ENCODE data around the gene CDH4. TPM values are rescaled to one million over a fixed set of nuclear protein-coding genes. Genes with fewer than 3 reads are reported as not detected.
"Not testable (repeated sequence)": the region's sequence is repeated elsewhere in the genome, so short reads cannot be mapped to it uniquely, and the experiment has no call there.

Gene CDH4
- total RNA-seq, 2 experiments from 2014 or later = not detected

- Histone ChIP-seq H3K36me3 (ENCODE audit: insufficient read depth, low read length) (no peaks in the 10 kb centered on the region), H2AFZ (ENCODE audit: low read length) (0 out of 2 replicates have a peak overlapping the region, but pooled peaks have one; percentile 29), H3K79me2 (ENCODE audit: insufficient read depth, low read depth, low read length) (no peaks in the 10 kb centered on the region), H3K9me2 (ENCODE audit: insufficient read depth, low read length) (no peaks in the 10 kb centered on the region), H3K9me3 (ENCODE audit: low read length) (no peaks in the 10 kb centered on the region), H3K4me1 (ENCODE audit: insufficient read depth, low read length, poor library complexity, severe bottlenecking) (peaks cover 11% of the 10 kb centered on the region), H3K27ac (ENCODE audit: low read depth, low read length, poor library complexity, severe bottlenecking) (no peak overlapping the region), H3K4me2 (ENCODE audit: low read length) (peak overlapping the region; percentile 35; the same call in 1 of the 2 replicates), H4K20me1 (ENCODE audit: insufficient read depth, low read length) (no peaks in the 10 kb centered on the region), H3K4me3 (ENCODE audit: low read depth, low read length, poor library complexity, severe bottlenecking) (no peak overlapping the region)
- no peak for DNase-seq (ENCODE audit: low spot score)
- POLR2A ChIA-PET = no interaction called here
- CTCF ChIA-PET (ENCODE audit: unreplicated experiment) = no interaction called here
- BruUV-seq (replicated peaks) = no TSS peak
- no peak for TF ChIP-seq CTCF (conservative IDR thresholded peaks at IDR 0.05; ENCODE audit: low read length)
- TF ChIP-seq EZH2phosphoT487 (IDR thresholded peaks at IDR 0.05; ENCODE audit: borderline replicate concordance, low read depth, low read length) = no peak
- intact Hi-C loops (cut with micrococcal nuclease; ENCODE audit: unreplicated experiment) = no loop called here
Observed at GRCh38 chr20:61478611-61479305, 226.7 kb downstream of the CDH4 start.

GRCh38 chr20:61479433-61479832 is 227.4 kb downstream of the CDH4 start:
- H4K20me1 ChIP-seq (ENCODE audit: insufficient read depth, low read length); CTCF ChIA-PET (ENCODE audit: unreplicated experiment); DNase-seq (ENCODE audit: low spot score); POLR2A ChIA-PET; H3K36me3 ChIP-seq (ENCODE audit: insufficient read depth, low read length); H3K9me2 ChIP-seq (ENCODE audit: insufficient read depth, low read length); H3K79me2 ChIP-seq (ENCODE audit: insufficient read depth, low read depth, low read length); H3K4me3 ChIP-seq (ENCODE audit: low read depth, low read length, poor library complexity, severe bottlenecking); intact Hi-C loops (cut with micrococcal nuclease; ENCODE audit: unreplicated experiment); H2AFZ ChIP-seq (ENCODE audit: low read length); H3K4me2 ChIP-seq (ENCODE audit: low read length); H3K27ac ChIP-seq (ENCODE audit: low read depth, low read length, poor library complexity, severe bottlenecking); BruUV-seq (replicated peaks); H3K9me3 ChIP-seq (ENCODE audit: low read length): not testable (repeated sequence)
- peaks cover 11% of the 10 kb centered on the region for H3K4me1 ChIP-seq (ENCODE audit: insufficient read depth, low read length, poor library complexity, severe bottlenecking)

- Histone ChIP-seq H3K79me2 (ENCODE audit: insufficient read depth, low read depth, low read length) (no peaks in the 10 kb centered on the region), H3K4me1 (ENCODE audit: insufficient read depth, low read length, poor library complexity, severe bottlenecking) (peaks cover 11% of the 10 kb centered on the region), H2AFZ (ENCODE audit: low read length) (no peak overlapping the region), H4K20me1 (ENCODE audit: insufficient read depth, low read length) (no peaks in the 10 kb centered on the region), H3K9me2 (ENCODE audit: insufficient read depth, low read length) (no peaks in the 10 kb centered on the region), H3K4me2 (ENCODE audit: low read length) (no peak overlapping the region), H3K27ac (ENCODE audit: low read depth, low read length, poor library complexity, severe bottlenecking) (no peak overlapping the region), H3K4me3 (ENCODE audit: low read depth, low read length, poor library complexity, severe bottlenecking) (no peak overlapping the region), H3K36me3 (ENCODE audit: insufficient read depth, low read length) (no peaks in the 10 kb centered on the region), H3K9me3 (ENCODE audit: low read length) (no peaks in the 10 kb centered on the region)
- intact Hi-C loops (cut with micrococcal nuclease; ENCODE audit: unreplicated experiment) = no loop called here
- TF ChIP-seq EZH2phosphoT487 (IDR thresholded peaks at IDR 0.05; ENCODE audit: borderline replicate concordance, low read depth, low read length) = no peak
- peak; percentile 56 for TF ChIP-seq CTCF (conservative IDR thresholded peaks at IDR 0.05; ENCODE audit: low read length)
- no TSS peak for BruUV-seq (replicated peaks)
- DNase-seq (ENCODE audit: low spot score) = no peak
- ChIA-PET POLR2A (no interaction called here), CTCF (ENCODE audit: unreplicated experiment) (no interaction called here)
Observed at GRCh38 chr20:61480158-61480825, 228.2 kb downstream of the CDH4 start.

Data from OCI-LY7 (cell line).